ENCODE data around the gene FZR1.

- TF ChIP-seq REST (IDR thresholded peaks at IDR 0.05; ENCODE audit: unreplicated experiment) (no peak), CTCF (conservative IDR thresholded peaks at IDR 0.05; ENCODE audit: low read depth in 2 of 2) (no peak)
Measured at GRCh38 chr19:3572855-3573161, 66.7 kb downstream of the FZR1 start, which contains the start of gene HMG20B.
